Ectodermal cell (in vitro differentiated cells): ENCODE results near the gene INSM1.

Source experiments
- H3K27ac ChIP-seq: 2 replicates; pipeline ENCODE4 v1.7.0; 2013; ENCODE audit warnings: mild to moderate bottlenecking, low read depth, low read length; ENCODE audit not compliant: insufficient read depth, poor library complexity, severe bottlenecking
- H3K27me3 ChIP-seq: 2 replicates; pipeline ENCODE4 v1.7.0; 2013; ENCODE audit warnings: mild to moderate bottlenecking, low read length; ENCODE audit not compliant: insufficient read depth, control insufficient read depth, poor library complexity, severe bottlenecking
- H3K36me3 ChIP-seq: one replicate; pipeline ENCODE4 v1.7.0; 2013; ENCODE audit warnings: low read length; ENCODE audit not compliant: control insufficient read depth, insufficient read depth
- H3K4me1 ChIP-seq: one replicate; pipeline ENCODE4 v1.7.0; 2013; ENCODE audit warnings: low read length; ENCODE audit not compliant: control insufficient read depth, insufficient read depth
- H3K4me3 ChIP-seq: 2 replicates; pipeline ENCODE4 v1.7.0; 2013; ENCODE audit warnings: low read depth, low read length, control low read depth; ENCODE audit not compliant: insufficient read depth
- H3K9me3 ChIP-seq: 2 replicates; pipeline ENCODE4 v1.7.0; 2013; ENCODE audit warnings: mild to moderate bottlenecking, low read length, moderate library complexity; ENCODE audit not compliant: control insufficient read depth
- WGBS, 2 experiments: methylation state at CpG; one replicate each; pipeline ENCODE4 v1.1.7; 2013; ENCODE audit warnings: missing lambda C conversion rate in 2 of 2; 5-methylcytosine and 5-hydroxymethylcytosine counted together

The INSM1 gene

GRCh38 chr20:20417876-20418676 is 50.2 kb downstream of the INSM1 start:
- Histone ChIP-seq H3K9me3 (no peaks in the 10 kb centered on the region), H3K36me3 (no peaks in the 10 kb centered on the region), H3K4me1 (peaks cover 8% of the 10 kb centered on the region), H3K27ac (no peak overlapping the region), H3K4me3 (no peak overlapping the region), H3K27me3 (peaks cover 18% of the 10 kb centered on the region)
- WGBS, 2 experiments: 94 to 98% methylated on average over 8 of the region's 8 CpGs
